Esophagus mucosa (tissue), 1 donor: ENCODE measurements around the gene PSD2. TPM values are rescaled to one million over a fixed set of nuclear protein-coding genes. Genes with fewer than 3 reads are reported as not detected.

Experiments
- ATAC-seq: fragments of 200-7000 bp; cut with Tn5 transposase; one replicate; pipeline ENCODE4 v1.9.1; 2020
- total RNA-seq: library from RNA; stranded (reverse); gene quantifications from one replicate; pipeline ENCODE4 v1.2.4, GENCODE V29; 2023
- donor health status: DM: yes; HTN: yes; CAD: no.

The PSD2 gene
- total RNA-seq, 1 donor from 2014 or later = not detected

GRCh38 chr5:139812836-139813805, 17.5 kb downstream of the PSD2 start:
- no peak for ATAC-seq

GRCh38 chr5:139814191-139814601, 18.6 kb downstream of the PSD2 start:
- ATAC-seq = no peak

GRCh38 chr5:139814704-139815280, 19.2 kb downstream of the PSD2 start:
- no peak for ATAC-seq

- ATAC-seq = no peak
Observed at GRCh38 chr5:139816566-139816965, 21.0 kb downstream of the PSD2 start.

- no peak for ATAC-seq
Observed at GRCh38 chr5:139817362-139817761, 21.8 kb downstream of the PSD2 start.

GRCh38 chr5:139817970-139818369, 22.4 kb downstream of the PSD2 start:
- ATAC-seq = no peak

- ATAC-seq = no peak
Observed at GRCh38 chr5:139820130-139820529, 24.5 kb downstream of the PSD2 start.

GRCh38 chr5:139820606-139821005, 25.0 kb downstream of the PSD2 start:
- ATAC-seq = no peak

GRCh38 chr5:139821806-139822552, 26.4 kb downstream of the PSD2 start:
- ATAC-seq = no peak

GRCh38 chr5:139822553-139823425, 27.2 kb downstream of the PSD2 start:
- no peak for ATAC-seq

GRCh38 chr5:139823757-139824355, 28.2 kb downstream of the PSD2 start:
- no peak for ATAC-seq

GRCh38 chr5:139825690-139826089, 30.1 kb downstream of the PSD2 start:
- no peak for ATAC-seq

- ATAC-seq = no peak
Observed at GRCh38 chr5:139828207-139828895, 32.7 kb downstream of the PSD2 start.

GRCh38 chr5:139829471-139829870, 33.9 kb downstream of the PSD2 start:
- no peak for ATAC-seq

GRCh38 chr5:139831624-139832023, 36.0 kb downstream of the PSD2 start:
- ATAC-seq = no peak

GRCh38 chr5:139833525-139833924, 37.9 kb downstream of the PSD2 start:
- ATAC-seq = no peak

GRCh38 chr5:139835656-139836055, 40.0 kb downstream of the PSD2 start:
- ATAC-seq = no peak

GRCh38 chr5:139836469-139837208, 41.0 kb downstream of the PSD2 start:
- no peak for ATAC-seq

- no peak for ATAC-seq
Observed at GRCh38 chr5:139837711-139838380, 42.2 kb downstream of the PSD2 start.
